NCI-H82 treated with DMSO at 0.1 percent for 48 hours (cell line): ENCODE measurements around the gene POT1.
A peak's percentile ranks its signal among the peaks of the same experiment; 100 is the strongest.
"Not testable (repeated sequence)": the region's sequence is repeated elsewhere in the genome, so short reads cannot be mapped to it uniquely, and the experiment has no call there.

Experiments
- DNase-seq: peaks from one replicate; lab custom pipeline; 2025; ENCODE audit not compliant: unreplicated experiment; lab: John Stamatoyannopoulos, UW

POT1 gene

GRCh38 chr7:124929467-124930172 is at the start of gene POT1:
POT1 (minus strand) TSS chr7:124929825; CDS start chr7:124897173, 32,652 bp downstream.
- peak; percentile 97 for DNase-seq

GRCh38 chr7:124975131-124975530 is 45.5 kb upstream of the POT1 start:
- not testable (repeated sequence) for DNase-seq

- DNase-seq = no peak
Measured at GRCh38 chr7:124965553-124965952, 35.9 kb upstream of the POT1 start.

- no peak for DNase-seq
Measured at GRCh38 chr7:124959676-124960075, 30.1 kb upstream of the POT1 start.

GRCh38 chr7:124957952-124958351 is 28.3 kb upstream of the POT1 start:
- DNase-seq = not testable (repeated sequence)

GRCh38 chr7:124956160-124956559 is 26.5 kb upstream of the POT1 start:
- no peak for DNase-seq

GRCh38 chr7:124954790-124955189 is 25.2 kb upstream of the POT1 start:
- no peak for DNase-seq

- DNase-seq = no peak
Measured at GRCh38 chr7:124945680-124946079, 16.1 kb upstream of the POT1 start.

- no peak for DNase-seq
Measured at GRCh38 chr7:124943472-124943871, 13.8 kb upstream of the POT1 start.

- DNase-seq = no peak
Measured at GRCh38 chr7:124942399-124942798, 12.8 kb upstream of the POT1 start.

GRCh38 chr7:124940306-124940705 is 10.7 kb upstream of the POT1 start:
- no peak for DNase-seq

GRCh38 chr7:124938128-124938527 is 8.5 kb upstream of the POT1 start:
- DNase-seq = no peak

- no peak for DNase-seq
Measured at GRCh38 chr7:124937076-124937475, 7.5 kb upstream of the POT1 start.

GRCh38 chr7:124934841-124935240 is 5.2 kb upstream of the POT1 start:
- no peak for DNase-seq

- no peak for DNase-seq
Measured at GRCh38 chr7:124930655-124931597, 1.3 kb upstream of the POT1 start.

- no peak for DNase-seq
Measured at GRCh38 chr7:124930173-124930623, 573 bp upstream of the POT1 start.

GRCh38 chr7:124924906-124925305 is 4.7 kb downstream of the POT1 start:
- DNase-seq = no peak

- DNase-seq = no peak
Measured at GRCh38 chr7:124922200-124922599, 7.4 kb downstream of the POT1 start.

GRCh38 chr7:124919841-124920240 is 9.8 kb downstream of the POT1 start:
- DNase-seq = no peak

- DNase-seq = no peak
Measured at GRCh38 chr7:124918662-124919061, 11.0 kb downstream of the POT1 start.

- no peak for DNase-seq
Measured at GRCh38 chr7:124915242-124915641, 14.4 kb downstream of the POT1 start.

- no peak for DNase-seq
Measured at GRCh38 chr7:124914298-124914697, 15.3 kb downstream of the POT1 start.
